Prostate gland (tissue), 2 donors: ENCODE measurements around the gene SLC37A1. TPM values are rescaled to one million over a fixed set of nuclear protein-coding genes. Genes with fewer than 3 reads are reported as not detected.

Experiments used
- DNase-seq: peaks from one replicate; pipeline ENCODE4 v3.0.0-alpha.2; 2019; ENCODE audit warnings: low spot score
- H3K27ac ChIP-seq, 2 donors: fragments of 200-600 bp; sonication (generic); 2 replicates each; pipeline ENCODE4 v1.5.1; 2017 to 2019
- H3K27me3 ChIP-seq: fragments of 200-600 bp; sonication (generic); replicated peaks from 2 replicates; pipeline ENCODE4 v1.5.1; 2019; ENCODE audit not compliant: insufficient read depth
- H3K36me3 ChIP-seq, 2 donors: fragments of 200-600 bp; sonication (generic); 1 replicate in 1 of 2; 2 replicates in 1 of 2; pipeline versions ENCODE4 v1.5.1 to v1.8.1; 2017 to 2019
- H3K4me1 ChIP-seq: fragments of 200-600 bp; sonication (generic); replicated peaks from 2 replicates; pipeline ENCODE4 v1.5.1; 2019
- H3K4me3 ChIP-seq, 2 donors: fragments of 200-600 bp; sonication (generic); 2 replicates each; pipeline ENCODE4 v1.5.1; 2017 to 2019
- H3K9me3 ChIP-seq: fragments of 200-600 bp; sonication (generic); 2 replicates; pipeline ENCODE4 v1.5.1; 2017
- POLR2A ChIP-seq: fragments of 450-650 bp; IDR thresholded peaks from one replicate; pipeline ENCODE4 v1.6.1; 2016; ENCODE audit warnings: antibody characterized with exemption, mild to moderate bottlenecking
- POLR2AphosphoS5 ChIP-seq: sonication (generic); formaldehyde crosslinking; IDR thresholded peaks from one replicate; pipeline ENCODE4 v1.6.1; 2017; ENCODE audit warnings: antibody characterized with exemption
- WGBS: methylation state at CpG from one replicate; pipeline ENCODE4 v1.1.5; 2018; 5-methylcytosine and 5-hydroxymethylcytosine counted together
- intact Hi-C: fragments of 100-400 bp; cut with DNase I; formaldehyde crosslinking; loops from one replicate; pipeline ENCODE4 v1.14.2; 2022
- total RNA-seq, 2 donors: library from RNA; depleted of rRNA; stranded (reverse); fragments of >200 nt; gene quantifications; one replicate each; pipeline ENCODE4 v1.1.0, GENCODE V29; 2016
- TF ChIP-seq, protein P1 (sequence below), 4 experiments: fragments of 200-600 bp in 2 of 4; fragments of 450-650 bp in 2 of 4; sonication (generic) in 2 of 4; IDR thresholded peaks; 1 replicate in 3 of 4; 2 replicates in 1 of 4; pipeline ENCODE4 v1.5.1; 2016 to 2019; ENCODE audit warnings: antibody characterized with exemption in 4 of 4, mild to moderate bottlenecking in 2 of 4, moderate library complexity in 2 of 4

The SLC37A1 gene
- total RNA-seq, 2 donors from 2014 or later: 44.2 to 49.6 TPM

DNA sequence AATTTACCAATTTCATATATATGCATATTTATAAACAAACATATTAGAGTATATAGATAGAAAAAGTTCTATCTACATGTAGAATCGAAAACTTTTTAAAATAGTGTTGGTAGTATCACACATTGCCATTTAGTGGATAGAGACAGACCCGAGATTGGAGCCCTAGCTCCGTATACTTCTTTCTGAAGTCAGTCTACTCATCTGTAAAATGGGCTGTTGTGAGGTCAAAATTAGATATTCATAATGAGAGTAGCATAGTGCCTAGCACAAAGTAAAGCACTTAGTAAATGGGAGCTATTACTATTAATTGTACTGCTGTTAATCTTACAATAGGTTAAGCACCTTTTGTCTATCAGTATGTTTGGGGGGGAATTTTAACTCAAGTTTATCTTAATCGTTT, 13.4 kb upstream of the SLC37A1 start:
- intact Hi-C loops: no loop called here
- no peaks in the 10 kb centered on the region for H3K9me3 ChIP-seq
- TF ChIP-seq, protein P1, sequence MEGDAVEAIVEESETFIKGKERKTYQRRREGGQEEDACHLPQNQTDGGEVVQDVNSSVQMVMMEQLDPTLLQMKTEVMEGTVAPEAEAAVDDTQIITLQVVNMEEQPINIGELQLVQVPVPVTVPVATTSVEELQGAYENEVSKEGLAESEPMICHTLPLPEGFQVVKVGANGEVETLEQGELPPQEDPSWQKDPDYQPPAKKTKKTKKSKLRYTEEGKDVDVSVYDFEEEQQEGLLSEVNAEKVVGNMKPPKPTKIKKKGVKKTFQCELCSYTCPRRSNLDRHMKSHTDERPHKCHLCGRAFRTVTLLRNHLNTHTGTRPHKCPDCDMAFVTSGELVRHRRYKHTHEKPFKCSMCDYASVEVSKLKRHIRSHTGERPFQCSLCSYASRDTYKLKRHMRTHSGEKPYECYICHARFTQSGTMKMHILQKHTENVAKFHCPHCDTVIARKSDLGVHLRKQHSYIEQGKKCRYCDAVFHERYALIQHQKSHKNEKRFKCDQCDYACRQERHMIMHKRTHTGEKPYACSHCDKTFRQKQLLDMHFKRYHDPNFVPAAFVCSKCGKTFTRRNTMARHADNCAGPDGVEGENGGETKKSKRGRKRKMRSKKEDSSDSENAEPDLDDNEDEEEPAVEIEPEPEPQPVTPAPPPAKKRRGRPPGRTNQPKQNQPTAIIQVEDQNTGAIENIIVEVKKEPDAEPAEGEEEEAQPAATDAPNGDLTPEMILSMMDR (IDR thresholded peaks at IDR 0.05): no peak
- TF ChIP-seq POLR2A (no peak), POLR2AphosphoS5 (no peak)
- H3K27ac ChIP-seq: no peak overlapping the region
- no peaks in the 10 kb centered on the region for H3K36me3 ChIP-seq
- H3K4me1 ChIP-seq: peaks cover 3% of the 10 kb centered on the region
- H3K27me3 ChIP-seq: no peaks in the 10 kb centered on the region
- DNase-seq: no peak
- WGBS: 91% methylated on average over 4 of the region's 4 CpGs
- H3K4me3 ChIP-seq: no peak overlapping the region

- H3K4me3 ChIP-seq: no peak overlapping the region
- intact Hi-C loops: no loop called here
- no peak for TF ChIP-seq POLR2A
- TF ChIP-seq, protein P1 (IDR thresholded peaks at IDR 0.05): no peak
- no peak for TF ChIP-seq POLR2AphosphoS5
Observed at GRCh38 chr21:42500736-42501135, 12.9 kb upstream of the SLC37A1 start.

GRCh38 chr21:42503711-42504110, 9.9 kb upstream of the SLC37A1 start:
- no peak for DNase-seq
- Histone ChIP-seq H3K36me3 (no peaks in the 10 kb centered on the region), H3K27me3 (no peaks in the 10 kb centered on the region), H3K27ac (no peak overlapping the region), H3K9me3 (no peaks in the 10 kb centered on the region), H3K4me3 (no peak overlapping the region), H3K4me1 (no peaks in the 10 kb centered on the region)
- intact Hi-C loops: no loop called here
- TF ChIP-seq POLR2A: no peak
- no peak for TF ChIP-seq POLR2AphosphoS5
- TF ChIP-seq, protein P1 (IDR thresholded peaks at IDR 0.05): no peak
- 82% methylated on average over 4 of the region's 4 CpGs for WGBS

More at GRCh38 chr21:42500736-42501135, 12.9 kb upstream of the SLC37A1 start:
- Histone ChIP-seq H3K27ac (no peak overlapping the region), H3K9me3 (no peaks in the 10 kb centered on the region), H3K27me3 (no peaks in the 10 kb centered on the region), H3K36me3 (no peaks in the 10 kb centered on the region), H3K4me1 (peaks cover 3% of the 10 kb centered on the region)
- WGBS: 61% methylated on average over 5 of the region's 5 CpGs
- no peak for DNase-seq

- no peaks in the 10 kb centered on the region for H3K4me1 ChIP-seq
- H3K36me3 ChIP-seq: no peaks in the 10 kb centered on the region
- H3K27me3 ChIP-seq: no peaks in the 10 kb centered on the region
- intact Hi-C loops: no loop called here
- WGBS: 79% methylated on average over 3 of the region's 3 CpGs
- no peak overlapping the region for H3K4me3 ChIP-seq
- H3K9me3 ChIP-seq: no peaks in the 10 kb centered on the region
- no peak for DNase-seq
- H3K27ac ChIP-seq: no peak overlapping the region
- TF ChIP-seq POLR2A (no peak), POLR2AphosphoS5 (no peak)
- TF ChIP-seq, protein P1 (IDR thresholded peaks at IDR 0.05): no peak
Observed at GRCh38 chr21:42505090-42505726, 8.4 kb upstream of the SLC37A1 start.

DNA sequence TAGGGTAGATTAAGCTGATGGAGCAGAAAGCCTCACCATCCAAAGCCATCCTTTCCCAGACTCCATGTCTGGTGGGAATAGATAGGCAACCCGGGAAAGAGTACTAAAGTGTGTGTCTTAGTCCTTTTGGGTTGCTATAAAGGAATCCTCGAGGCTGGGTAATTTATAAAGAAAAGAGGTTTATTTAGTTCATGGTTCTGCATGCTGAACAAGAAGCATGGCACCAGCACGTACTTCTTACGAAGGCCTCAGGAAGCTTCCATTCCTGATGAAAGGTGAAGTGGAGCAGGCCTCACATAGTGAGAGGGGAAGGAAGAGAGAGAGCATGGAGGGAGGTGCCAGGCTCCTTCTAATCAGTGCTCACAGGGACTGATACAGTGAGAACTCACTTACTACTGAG, 6.2 kb upstream of the SLC37A1 start:
- Histone ChIP-seq H3K27me3 (no peaks in the 10 kb centered on the region), H3K4me1 (no peaks in the 10 kb centered on the region), H3K36me3 (no peaks in the 10 kb centered on the region), H3K9me3 (no peaks in the 10 kb centered on the region), H3K27ac (no peak overlapping the region), H3K4me3 (no peak overlapping the region)
- TF ChIP-seq, protein P1 (IDR thresholded peaks at IDR 0.05): no peak
- no peak for TF ChIP-seq POLR2AphosphoS5
- no peak for TF ChIP-seq POLR2A
- no peak for DNase-seq
- WGBS: 99% methylated on average over 4 of the region's 4 CpGs
- intact Hi-C loops: no loop called here
